K562 (cell line): ENCODE data around the gene ZSCAN12. TPM values are rescaled to one million over a fixed set of nuclear protein-coding genes. Genes with fewer than 3 reads are reported as not detected.

Experiments
- ETV6 ChIP-seq, 3 experiments: fragments of 150-350 bp in 1 of 3; sonication (generic) in 1 of 3; formaldehyde crosslinking in 1 of 3; IDR thresholded peaks; 2 replicates each; pipeline versions ENCODE4 v1.6.1 to v1.8.0; 2014 to 2022; ENCODE audit warnings: borderline replicate concordance in 2 of 3, low read depth in 2 of 3, antibody characterized with exemption in 1 of 3, low read length in 1 of 3, mild to moderate bottlenecking in 1 of 3, missing genetic modification reagents in 1 of 3
- HES1 ChIP-seq: fragments of 450-650 bp; IDR thresholded peaks from 2 replicates; pipeline ENCODE4 v1.6.1; 2016; ENCODE audit warnings: low read depth, mild to moderate bottlenecking, moderate library complexity
- MEF2A ChIP-seq: IDR thresholded peaks from 2 replicates; pipeline ENCODE4 v1.6.1; 2011; ENCODE audit warnings: low read depth, mild to moderate bottlenecking, low read length, moderate library complexity; ENCODE audit not compliant: control insufficient read depth
- MTF1 ChIP-seq: fragments of 250-450 bp; sonication (Bioruptor Pico); IDR thresholded peaks from 2 replicates; pipeline ENCODE4 v1.9.0; 2021; ENCODE audit warnings: moderate library complexity, mild to moderate bottlenecking, inconsistent platforms, borderline replicate concordance
- ZMIZ1 ChIP-seq, 2 experiments: fragments of 150-350 bp in 1 of 2; IDR thresholded peaks; 2 replicates each; pipeline ENCODE4 v1.6.1; 2012 to 2016; ENCODE audit warnings: low read depth in 2 of 2, low read length in 2 of 2, mild to moderate bottlenecking in 1 of 2, moderate library complexity in 1 of 2
- ZNF253 ChIP-seq: fragments of 250-450 bp; sonication (Bioruptor Pico); conservative IDR thresholded peaks from 2 replicates; pipeline ENCODE4 v1.6.1; 2021; ENCODE audit warnings: mild to moderate bottlenecking
- ZNF780A ChIP-seq: fragments of 250-450 bp; sonication (Bioruptor Pico); IDR thresholded peaks from 2 replicates; pipeline ENCODE4 v1.5.0; 2021; ENCODE audit warnings: mild to moderate bottlenecking
- polyA plus RNA-seq, 8 experiments: library from polyadenylated mRNA; depleted of rRNA in 4 of 8; stranded (reverse) in 5 of 8; unstranded in 3 of 8; fragments of >200 nt; fragmentation: Nextera tagmentation in 2 of 8; fragmentation: Illumina TruSeq in 1 of 8; extraction: Ambion mirVana in 2 of 8; extraction: Trizol in 1 of 8; gene quantifications; 2 replicates each; pipeline versions ENCODE4 v1.2.1 to v1.2.3, GENCODE V29; 2011 to 2014; ENCODE audit warnings: inconsistent platforms in 1 of 8, missing spikeins in 1 of 8
- total RNA-seq, 7 experiments: library from RNA; depleted of rRNA in 6 of 7; stranded (reverse); fragments of >200 nt in 6 of 7; fragmentation: Illumina TruSeq in 2 of 7; extraction: Trizol in 2 of 7; gene quantifications; 2 replicates each; pipeline versions ENCODE4 v1.2.1 to v1.2.3, GENCODE V29; 2011 to 2021; ENCODE audit warnings: low replicate concordance in 1 of 7
- TF ChIP-seq, protein P1 (sequence below): fragments of 450-650 bp; IDR thresholded peaks from 2 replicates; pipeline ENCODE4 v1.6.1; 2016; ENCODE audit warnings: low read depth

Gene ZSCAN12
- total and polyA plus RNA-seq, 9 of the 15 experiments (the other 6 are each of a cell fraction or from before 2014, with no cell fraction given): 2.5 to 19.6 (median 12.5) TPM

GRCh38 chr6:28335564-28336283, 63.8 kb downstream of the ZSCAN12 start, which contains the start of gene ZSCAN31 (continued):
- TF ChIP-seq, protein P1, sequence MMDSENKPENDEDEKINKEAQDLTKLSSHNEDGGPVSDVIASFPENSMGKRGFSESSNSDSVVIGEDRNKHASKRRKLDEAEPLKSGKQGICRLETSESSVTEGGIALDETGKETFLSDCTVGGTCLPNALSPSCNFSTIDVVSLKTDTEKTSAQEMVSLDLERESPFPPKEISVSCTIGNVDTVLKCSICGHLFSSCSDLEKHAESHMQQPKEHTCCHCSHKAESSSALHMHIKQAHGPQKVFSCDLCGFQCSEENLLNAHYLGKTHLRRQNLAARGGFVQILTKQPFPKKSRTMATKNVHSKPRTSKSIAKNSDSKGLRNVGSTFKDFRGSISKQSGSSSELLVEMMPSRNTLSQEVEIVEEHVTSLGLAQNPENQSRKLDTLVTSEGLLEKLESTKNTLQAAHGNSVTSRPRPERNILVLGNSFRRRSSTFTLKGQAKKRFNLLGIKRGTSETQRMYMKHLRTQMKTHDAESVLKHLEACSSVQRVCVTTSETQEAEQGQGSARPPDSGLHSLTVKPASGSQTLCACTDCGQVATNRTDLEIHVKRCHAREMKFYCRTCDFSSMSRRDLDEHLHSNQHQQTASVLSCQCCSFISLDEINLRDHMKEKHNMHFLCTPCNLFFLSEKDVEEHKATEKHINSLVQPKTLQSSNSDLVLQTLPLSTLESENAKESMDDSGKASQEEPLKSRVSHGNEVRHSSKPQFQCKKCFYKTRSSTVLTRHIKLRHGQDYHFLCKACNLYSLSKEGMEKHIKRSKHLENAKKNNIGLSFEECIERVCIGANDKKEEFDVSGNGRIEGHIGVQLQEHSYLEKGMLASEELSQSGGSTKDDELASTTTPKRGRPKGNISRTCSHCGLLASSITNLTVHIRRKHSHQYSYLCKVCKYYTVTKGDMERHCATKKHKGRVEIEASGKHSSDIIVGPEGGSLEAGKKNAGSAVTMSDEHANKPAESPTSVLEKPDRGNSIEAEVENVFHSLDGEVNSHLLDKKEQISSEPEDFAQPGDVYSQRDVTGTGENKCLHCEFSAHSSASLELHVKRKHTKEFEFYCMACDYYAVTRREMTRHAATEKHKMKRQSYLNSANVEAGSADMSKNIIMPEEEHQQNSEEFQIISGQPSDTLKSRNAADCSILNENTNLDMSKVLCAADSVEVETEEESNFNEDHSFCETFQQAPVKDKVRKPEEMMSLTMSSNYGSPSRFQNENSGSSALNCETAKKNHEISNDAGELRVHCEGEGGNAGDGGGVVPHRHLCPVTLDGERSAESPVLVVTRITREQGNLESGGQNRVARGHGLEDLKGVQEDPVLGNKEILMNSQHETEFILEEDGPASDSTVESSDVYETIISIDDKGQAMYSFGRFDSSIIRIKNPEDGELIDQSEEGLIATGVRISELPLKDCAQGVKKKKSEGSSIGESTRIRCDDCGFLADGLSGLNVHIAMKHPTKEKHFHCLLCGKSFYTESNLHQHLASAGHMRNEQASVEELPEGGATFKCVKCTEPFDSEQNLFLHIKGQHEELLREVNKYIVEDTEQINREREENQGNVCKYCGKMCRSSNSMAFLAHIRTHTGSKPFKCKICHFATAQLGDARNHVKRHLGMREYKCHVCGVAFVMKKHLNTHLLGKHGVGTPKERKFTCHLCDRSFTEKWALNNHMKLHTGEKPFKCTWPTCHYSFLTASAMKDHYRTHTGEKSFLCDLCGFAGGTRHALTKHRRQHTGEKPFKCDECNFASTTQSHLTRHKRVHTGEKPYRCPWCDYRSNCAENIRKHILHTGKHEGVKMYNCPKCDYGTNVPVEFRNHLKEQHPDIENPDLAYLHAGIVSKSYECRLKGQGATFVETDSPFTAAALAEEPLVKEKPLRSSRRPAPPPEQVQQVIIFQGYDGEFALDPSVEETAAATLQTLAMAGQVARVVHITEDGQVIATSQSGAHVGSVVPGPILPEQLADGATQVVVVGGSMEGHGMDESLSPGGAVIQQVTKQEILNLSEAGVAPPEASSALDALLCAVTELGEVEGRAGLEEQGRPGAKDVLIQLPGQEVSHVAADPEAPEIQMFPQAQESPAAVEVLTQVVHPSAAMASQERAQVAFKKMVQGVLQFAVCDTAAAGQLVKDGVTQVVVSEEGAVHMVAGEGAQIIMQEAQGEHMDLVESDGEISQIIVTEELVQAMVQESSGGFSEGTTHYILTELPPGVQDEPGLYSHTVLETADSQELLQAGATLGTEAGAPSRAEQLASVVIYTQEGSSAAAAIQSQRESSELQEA: no peak
- 0 out of 4 replicates have a peak, but pooled peaks of 1 of the 2 experiments have one; percentile 36 for TF ChIP-seq ETV6 (IDR thresholded peaks at IDR 0.05; ENCODE audit: borderline replicate concordance in 1 of 2, low read depth in 2 of 2, low read length in 1 of 2)
- TF ChIP-seq ETV6 (CRISPR knock-in tag; IDR thresholded peaks at IDR 0.05; ENCODE audit: borderline replicate concordance): no peak
- TF ChIP-seq ZNF780A: no peak
- peak in 1 of 2 experiments; percentile 74; a peak in 1 of 4 replicates for TF ChIP-seq ZMIZ1 (IDR thresholded peaks at IDR 0.05; ENCODE audit: low read depth in 2 of 2, low read length in 2 of 2)
- TF ChIP-seq MTF1: no peak
- TF ChIP-seq ZNF253 (CRISPR knock-in tag): 0 out of 2 replicates have a peak, but pooled peaks have one; percentile 4
- TF ChIP-seq HES1: no peak
- 0 out of 2 replicates have a peak, but pooled peaks have one; percentile 14 for TF ChIP-seq MEF2A
